HepG2 (cell line): ENCODE data around the gene UBAP2. TPM values are rescaled to one million over a fixed set of nuclear protein-coding genes. Genes with fewer than 3 reads are reported as not detected.

Experiments
- DNMT3B ChIP-seq: conservative IDR thresholded peaks from 2 replicates; pipeline ENCODE4 v1.6.1; 2016; ENCODE audit warnings: missing biosample characterization, control low read depth
- ETV5 ChIP-seq: IDR thresholded peaks from 2 replicates; pipeline ENCODE4 v1.6.1; 2018; ENCODE audit warnings: missing biosample characterization, missing genetic modification reagents, inconsistent platforms, borderline replicate concordance
- FLYWCH1 ChIP-seq: sonication (generic); formaldehyde crosslinking; IDR thresholded peaks from 2 replicates; pipeline ENCODE4 v1.8.1; 2023; ENCODE audit warnings: mild to moderate bottlenecking, missing genetic modification reagents
- GTF2F1 ChIP-seq: fragments of 150-350 bp; IDR thresholded peaks from 2 replicates; pipeline ENCODE4 v1.6.1; 2014; ENCODE audit warnings: low read length
- HMG20B ChIP-seq: conservative IDR thresholded peaks from 2 replicates; pipeline ENCODE4 v1.6.1; 2016; ENCODE audit warnings: missing genetic modification reagents, missing compliant biosample characterization
- MEIS2 ChIP-seq: sonication (generic); formaldehyde crosslinking; IDR thresholded peaks from 2 replicates; pipeline ENCODE4 v1.9.0; 2021; ENCODE audit warnings: mild to moderate bottlenecking, missing genetic modification reagents
- NFKB2 ChIP-seq: sonication (generic); formaldehyde crosslinking; IDR thresholded peaks from 2 replicates; pipeline ENCODE4 v1.4.0; 2020; ENCODE audit warnings: missing genetic modification reagents, borderline replicate concordance
- RARA ChIP-seq: IDR thresholded peaks from 2 replicates; pipeline ENCODE4 v1.6.1; 2016; ENCODE audit warnings: missing genetic modification reagents, missing compliant biosample characterization
- SRF ChIP-seq: IDR thresholded peaks from 2 replicates; pipeline ENCODE4 v1.6.1; 2011; ENCODE audit warnings: mild to moderate bottlenecking, low read depth, low read length, moderate library complexity
- TIGD3 ChIP-seq: sonication (generic); formaldehyde crosslinking; IDR thresholded peaks from 2 replicates; pipeline ENCODE4 v1.5.1; 2020; ENCODE audit warnings: mild to moderate bottlenecking, missing genetic modification reagents, borderline replicate concordance
- ZBTB46 ChIP-seq: sonication (generic); formaldehyde crosslinking; IDR thresholded peaks from 2 replicates; pipeline ENCODE4 v1.4.0; 2020; ENCODE audit warnings: mild to moderate bottlenecking, missing genetic modification reagents, borderline replicate concordance
- ZNF501 ChIP-seq: sonication (generic); formaldehyde crosslinking; IDR thresholded peaks from 2 replicates; pipeline ENCODE4 v1.5.1; 2020; ENCODE audit warnings: mild to moderate bottlenecking, moderate library complexity, missing genetic modification reagents
- ZNF646 ChIP-seq: sonication (generic); formaldehyde crosslinking; IDR thresholded peaks from 2 replicates; pipeline ENCODE4 v1.9.0; 2021; ENCODE audit warnings: mild to moderate bottlenecking, missing genetic modification reagents
- ZNF747 ChIP-seq: sonication (generic); formaldehyde crosslinking; IDR thresholded peaks from 2 replicates; pipeline ENCODE4 v1.8.1; 2023; ENCODE audit warnings: missing genetic modification reagents, mild to moderate bottlenecking, borderline replicate concordance
- polyA plus RNA-seq, 8 experiments: library from polyadenylated mRNA; depleted of rRNA in 3 of 8; stranded (reverse) in 7 of 8; unstranded in 1 of 8; fragments of >200 nt; fragmentation: Illumina TruSeq in 4 of 8; extraction: Trizol in 4 of 8; gene quantifications; 2 replicates each; pipeline versions ENCODE4 v1.2.1 to v1.2.3, GENCODE V29; 2011 to 2016; ENCODE audit warnings: low read depth in 4 of 8, missing spikeins in 1 of 8, mixed read lengths in 1 of 8; ENCODE audit not compliant: insufficient read depth in 1 of 8
- total RNA-seq, 5 experiments: library from RNA; depleted of rRNA; stranded (reverse); fragments of >200 nt; fragmentation: Illumina TruSeq; extraction: Trizol; gene quantifications; 2 replicates each; pipeline ENCODE4 v1.2.3, GENCODE V29; 2016; ENCODE audit warnings: low read depth in 1 of 5

Gene UBAP2
- total and polyA plus RNA-seq, 2 of the 13 experiments (the other 11 are each of a cell fraction or from before 2014, with no cell fraction given), result 19.0 to 22.0 TPM

DNA sequence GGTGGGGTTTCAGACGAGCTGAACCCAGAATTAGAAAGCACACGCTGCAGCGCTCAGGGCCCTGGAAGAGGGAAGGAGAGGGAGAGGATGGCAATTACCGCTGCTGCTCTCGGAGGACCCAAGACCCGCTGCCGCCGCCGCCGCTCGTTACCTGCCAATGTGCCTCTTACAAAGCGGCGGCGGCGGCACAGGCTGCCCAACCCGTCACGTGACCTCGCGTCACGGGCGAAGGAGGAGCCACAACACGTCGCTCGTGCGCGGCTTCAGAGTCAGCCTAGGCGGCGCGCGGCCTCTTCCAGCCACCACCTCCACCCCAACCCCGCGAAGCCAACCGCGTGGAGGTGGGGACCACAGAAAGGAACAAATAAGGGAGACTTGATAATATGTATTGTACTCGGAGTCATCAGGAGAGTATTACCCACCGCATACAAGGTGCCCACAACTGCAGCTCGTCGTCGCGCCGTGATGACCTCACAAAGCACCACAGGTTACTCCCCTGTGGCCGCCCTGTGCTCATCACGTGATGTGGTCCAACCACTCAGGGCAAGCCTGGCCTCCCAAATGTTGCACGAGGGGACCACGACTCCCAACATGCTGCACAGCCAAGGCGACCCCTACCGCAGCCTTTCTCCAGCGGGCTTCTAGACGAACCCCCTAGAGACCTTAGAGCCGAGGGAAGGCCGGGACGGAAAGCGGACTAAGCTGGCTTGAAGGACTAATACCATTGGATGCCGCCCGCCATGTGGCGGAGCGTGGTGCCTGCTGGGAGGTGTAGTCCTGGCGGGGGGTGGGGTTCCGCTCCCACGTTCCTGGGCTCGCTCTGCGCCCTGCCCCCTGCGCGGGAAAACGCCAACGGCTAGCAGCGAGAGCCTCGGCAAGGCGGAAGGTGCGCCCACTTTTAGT is at the start of gene UBAP2 (continued):
- 0 out of 2 replicates have a peak, but pooled peaks have one; percentile 43 for TF ChIP-seq ZBTB46 (CRISPR knock-in tag)
- no peak for TF ChIP-seq FLYWCH1 (CRISPR knock-in tag)
- peak; percentile 68; the same call in 1 of the 2 replicates for TF ChIP-seq GTF2F1
- TF ChIP-seq NFKB2 (CRISPR knock-in tag), result peak; percentile 85
- TF ChIP-seq RARA (CRISPR knock-in tag), result 0 out of 2 replicates have a peak, but pooled peaks have one; percentile 16
- 0 out of 2 replicates have a peak, but pooled peaks have one; percentile 38 for TF ChIP-seq HMG20B (CRISPR knock-in tag)
- TF ChIP-seq ZNF747, result peak; percentile 72; the same call in 1 of the 2 replicates
- peak; percentile 46; the same call in 1 of the 2 replicates for TF ChIP-seq SRF
- peak; percentile 95 for TF ChIP-seq TIGD3 (CRISPR knock-in tag)
- peak; percentile 38; the same call in 1 of the 2 replicates for TF ChIP-seq ETV5 (CRISPR knock-in tag)
- no peak for TF ChIP-seq ZNF646 (CRISPR knock-in tag)
- TF ChIP-seq ZNF501 (CRISPR knock-in tag), result peak; percentile 80
- TF ChIP-seq DNMT3B, result no peak; the same call in 1 of the 2 replicates
- peak; percentile 74 for TF ChIP-seq MEIS2 (CRISPR knock-in tag)
